Stimulated activated CD4-positive, alpha-beta T cell treated with anti-CD3 and anti-CD28 coated beads, Interleukin-12 subunit alpha, Interleukin-12 subunit beta, amount 100 ng/mL, for 48 hours (primary cell): ENCODE measurements around the gene AUTS2.

ENCODE experiments used
- DNase-seq, 3 donors: peaks; one replicate each; pipeline ENCODE4 v3.0.0-alpha.2; 2020; ENCODE audit warnings: low read depth in 2 of 3, low spot score in 1 of 3

The AUTS2 gene

GRCh38 chr7:70607281-70607680 is 1009.0 kb downstream of the AUTS2 start:
- DNase-seq = no peak

DNA sequence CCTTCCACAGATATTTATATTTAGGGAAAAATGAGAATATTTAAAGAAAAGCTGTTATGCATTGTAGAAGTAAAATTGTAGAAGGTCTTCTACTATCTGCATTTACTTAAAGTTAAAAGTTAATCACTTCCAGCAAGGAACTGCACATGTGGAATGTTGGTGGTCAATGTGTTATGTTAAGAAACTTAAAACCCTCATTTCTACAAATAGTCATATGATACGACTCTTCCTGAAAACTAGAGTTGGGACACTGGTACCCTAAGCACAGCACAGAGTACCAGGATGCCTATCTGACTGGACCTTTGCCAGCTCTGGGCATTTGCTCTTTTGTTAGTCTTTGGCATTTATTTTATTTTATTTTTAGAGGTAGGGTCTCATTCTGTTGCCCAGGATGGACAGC is 1009.5 kb downstream of the AUTS2 start:
- no peak for DNase-seq

DNA sequence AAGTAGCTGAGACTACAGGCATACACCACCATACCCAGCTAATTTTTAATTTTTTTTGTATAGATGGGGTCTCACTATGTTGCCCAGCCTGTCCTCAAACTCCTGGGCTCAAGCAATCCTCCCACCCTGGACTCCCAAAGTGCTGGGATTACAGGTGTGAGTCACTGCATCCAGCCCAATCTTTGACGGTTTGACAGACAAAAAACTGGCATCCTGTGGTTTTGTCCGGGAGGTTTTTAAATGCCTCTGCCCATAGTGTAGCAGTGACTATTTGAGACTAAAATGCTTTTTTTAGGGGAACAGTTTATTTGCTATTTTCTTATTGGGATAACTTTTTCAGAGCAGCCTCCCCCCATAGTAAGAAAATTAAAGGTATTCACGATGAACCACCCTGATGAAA is 1010.0 kb downstream of the AUTS2 start:
- DNase-seq = no peak

DNA sequence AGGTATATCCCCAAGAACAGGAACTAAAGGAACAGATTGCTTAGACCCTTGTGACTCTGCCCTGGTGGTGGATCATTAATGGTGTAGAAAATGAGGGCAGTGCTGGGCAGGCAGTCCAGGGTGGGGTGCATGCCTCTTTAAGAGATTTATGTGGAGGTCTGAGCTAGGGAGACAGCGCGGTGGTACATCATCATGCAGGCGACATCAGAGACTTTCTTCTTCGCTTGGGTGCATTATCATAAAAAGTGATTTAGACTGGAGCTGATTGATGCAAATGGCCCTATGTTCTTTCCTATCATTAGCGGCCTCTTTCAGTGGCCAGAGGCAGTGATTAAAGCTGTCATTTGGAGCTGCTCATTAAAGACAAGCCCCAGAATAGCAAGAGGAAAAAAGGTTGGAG is 1014.5 kb downstream of the AUTS2 start:
- no peak for DNase-seq

DNA sequence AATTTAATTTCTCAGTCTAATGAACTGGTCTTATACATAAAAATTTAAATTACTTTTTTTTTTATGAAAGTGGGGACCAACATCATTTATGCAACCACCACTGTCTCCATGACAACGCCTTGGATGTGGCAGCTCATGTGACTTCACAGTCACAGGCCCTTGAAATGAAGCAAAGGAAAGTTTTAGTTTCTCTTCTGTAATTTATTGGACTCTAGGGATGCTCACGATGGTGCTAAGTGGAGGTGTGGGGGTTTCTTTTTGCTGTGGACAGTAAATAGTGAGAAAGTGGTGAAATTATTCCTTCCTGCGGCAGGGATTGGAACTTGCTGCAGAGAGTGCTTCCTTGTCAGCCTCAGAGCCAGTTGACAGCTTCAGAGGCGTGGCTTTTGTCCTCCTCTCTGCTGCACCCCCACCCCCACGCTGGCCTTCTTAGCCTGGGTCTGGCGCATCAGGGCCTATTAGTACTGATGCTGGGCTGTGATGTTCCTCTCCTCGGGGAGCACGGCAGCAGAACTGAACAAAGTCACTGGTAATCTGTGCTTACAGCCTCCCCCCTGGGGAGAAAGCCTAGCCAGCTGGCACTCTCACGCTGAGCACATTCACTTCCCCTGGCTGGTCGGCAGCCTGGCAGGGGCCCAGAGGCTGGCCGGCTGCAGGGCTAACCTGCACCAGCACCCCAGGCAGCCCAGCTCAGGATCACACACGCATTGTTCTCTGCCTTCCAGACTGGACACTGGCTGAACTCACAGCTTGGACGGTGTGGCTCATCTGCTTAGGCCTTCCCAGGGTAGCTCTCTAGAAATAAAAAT is 1016.2 kb downstream of the AUTS2 start:
- no peak for DNase-seq

- DNase-seq = no peak
Observed at GRCh38 chr7:70615066-70615606, 1016.9 kb downstream of the AUTS2 start.

- DNase-seq = no peak
Observed at GRCh38 chr7:70616211-70616610, 1017.9 kb downstream of the AUTS2 start.

DNA sequence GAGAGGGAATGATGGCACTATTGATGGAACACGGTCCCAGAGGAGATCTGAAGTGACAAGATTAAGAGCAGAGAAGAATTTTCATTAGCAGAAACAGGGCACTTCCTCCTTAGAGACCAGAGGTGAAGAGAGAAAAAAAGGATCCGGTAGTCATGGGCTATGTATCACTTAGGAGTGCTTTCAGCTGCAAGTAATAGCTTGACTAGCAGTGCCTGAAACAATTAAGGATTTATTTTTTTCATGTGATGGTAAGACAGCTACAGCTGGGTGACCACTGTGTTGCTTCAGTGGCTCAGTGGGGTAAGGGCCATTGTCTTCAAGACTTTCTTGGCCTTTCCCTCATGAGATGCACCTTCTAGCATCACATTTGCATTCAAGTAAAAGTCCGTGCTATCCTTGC is 1018.5 kb downstream of the AUTS2 start:
- no peak for DNase-seq

DNA sequence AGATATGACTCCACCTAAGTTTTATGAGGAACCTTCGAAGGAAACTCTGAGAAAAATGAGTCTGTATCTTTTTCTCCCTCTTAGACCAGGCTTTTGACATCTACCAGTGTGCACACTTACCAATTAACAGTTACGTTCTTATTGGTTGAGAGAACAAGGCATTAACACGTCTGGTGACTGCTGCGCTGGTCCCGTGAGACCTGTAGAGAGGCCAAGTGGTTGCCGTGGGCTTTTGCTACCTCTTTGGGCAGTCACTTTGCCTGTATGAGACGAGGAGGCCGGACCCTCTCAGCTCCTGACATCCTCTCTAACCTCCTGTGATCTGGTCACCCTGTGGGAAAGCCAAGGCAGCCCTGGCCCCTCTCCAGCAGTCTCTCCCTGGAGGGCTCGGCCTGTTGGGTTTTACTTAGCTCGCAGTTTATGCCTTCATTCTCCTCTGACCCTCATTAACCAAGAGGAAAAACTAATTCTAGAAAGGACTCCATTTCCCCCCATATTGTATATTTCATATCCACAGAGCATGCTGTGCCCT is 1019.8 kb downstream of the AUTS2 start:
- DNase-seq = no peak

DNA sequence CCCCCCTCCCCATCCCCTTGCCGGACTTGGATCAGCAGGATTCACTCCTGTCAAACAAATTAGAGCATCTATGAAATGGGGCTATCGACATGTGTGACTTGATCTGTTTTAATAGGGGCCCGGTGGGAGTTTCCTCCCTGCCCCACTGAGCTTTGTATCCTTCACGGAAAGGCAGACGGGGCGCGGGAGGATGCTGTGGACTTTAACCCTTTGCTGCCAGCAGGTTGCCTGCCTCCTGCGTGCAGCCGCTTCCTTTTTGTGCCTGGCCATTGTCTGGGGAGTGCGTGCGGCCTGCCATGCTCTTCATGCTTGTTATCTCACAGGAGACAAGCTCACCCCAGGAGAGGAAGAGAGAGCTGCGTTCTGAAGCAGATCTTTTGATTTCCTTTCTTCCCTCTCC is 1020.9 kb downstream of the AUTS2 start:
- DNase-seq = no peak

DNA sequence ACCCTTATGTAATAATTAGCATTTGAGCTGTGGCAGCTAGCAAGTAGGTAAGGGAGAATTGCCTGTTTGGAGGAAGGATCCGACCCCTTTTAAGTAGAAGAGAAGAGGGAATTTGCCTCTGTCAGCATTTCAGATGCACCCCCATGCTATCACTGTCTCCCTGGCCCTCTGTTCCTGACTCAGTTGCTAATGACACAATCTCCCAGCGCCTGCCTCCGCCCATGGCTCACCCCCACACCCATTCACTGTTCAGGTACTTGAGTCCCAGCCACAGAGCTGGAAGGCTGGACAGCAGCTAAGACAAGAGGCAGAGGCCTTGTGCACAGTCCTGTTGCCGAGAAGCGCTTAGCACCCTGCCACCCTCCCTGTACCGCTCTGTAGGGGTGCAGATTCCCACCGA is 1021.4 kb downstream of the AUTS2 start:
- DNase-seq = no peak

DNA sequence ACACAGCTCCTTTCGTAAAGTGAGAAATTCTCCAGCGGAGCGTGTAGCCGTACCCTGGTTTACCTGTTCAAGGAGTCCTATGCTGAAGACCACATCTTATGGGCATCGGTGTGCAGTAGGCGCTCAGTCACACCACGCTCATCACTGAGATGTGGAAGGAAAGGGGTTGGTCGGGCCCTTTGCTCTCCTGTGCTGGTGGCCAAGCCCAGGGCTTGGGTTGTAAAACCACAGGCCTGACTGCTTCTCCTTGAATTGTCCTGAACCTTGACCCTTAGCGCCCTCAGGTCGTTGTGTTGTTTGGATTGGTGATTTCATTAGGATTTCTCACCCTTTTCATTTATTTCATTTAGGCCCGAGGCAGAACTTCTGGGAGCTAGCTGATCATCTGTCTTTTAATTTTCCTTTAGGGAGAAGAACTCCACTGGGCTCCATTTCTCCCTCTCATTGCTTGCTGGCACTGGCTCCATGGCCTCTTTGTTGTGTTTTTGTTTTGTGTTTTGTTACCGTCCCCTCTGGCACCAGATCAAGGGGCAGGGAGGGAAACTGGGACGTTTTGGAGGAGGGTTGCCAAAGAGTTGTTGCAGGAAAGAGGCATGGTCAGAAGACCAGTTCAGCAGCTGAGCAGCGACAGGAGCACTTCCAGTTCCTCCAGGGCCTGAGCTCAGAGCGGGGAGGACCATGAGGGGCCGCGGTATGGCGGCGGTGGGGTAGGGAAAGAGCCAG is 1022.2 kb downstream of the AUTS2 start:
- DNase-seq = no peak

DNA sequence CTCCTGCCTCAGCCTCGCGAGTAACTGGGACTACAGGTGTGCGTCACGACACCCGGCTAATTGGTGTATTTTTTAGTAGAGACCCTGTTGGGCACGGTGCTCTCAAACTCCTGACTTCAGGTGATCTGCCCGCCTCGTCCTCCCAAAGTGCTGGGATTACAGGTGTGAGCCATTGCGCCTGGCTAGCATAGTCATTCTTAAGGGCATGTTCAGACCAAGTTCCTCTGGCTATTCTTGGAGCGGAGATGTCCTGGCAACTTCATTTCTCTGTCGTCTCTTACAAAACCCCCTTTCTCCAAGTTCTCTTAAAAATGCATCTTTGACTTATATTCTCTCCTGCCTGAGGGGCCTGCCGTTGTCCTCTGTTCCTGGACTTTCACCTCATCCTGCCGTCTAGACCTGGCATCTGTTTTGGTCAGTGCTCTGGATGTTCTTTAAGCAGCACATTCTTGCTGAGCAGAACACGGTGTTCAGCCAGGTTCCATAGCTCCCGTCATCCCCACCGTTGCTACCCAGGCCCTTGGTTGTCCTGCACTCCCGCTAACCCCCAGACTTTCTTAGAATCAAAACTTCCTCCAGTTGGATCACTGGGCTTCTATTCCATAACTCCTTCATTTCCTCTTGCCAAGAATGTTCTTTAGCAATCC is 1023.8 kb downstream of the AUTS2 start:
- no peak for DNase-seq

DNA sequence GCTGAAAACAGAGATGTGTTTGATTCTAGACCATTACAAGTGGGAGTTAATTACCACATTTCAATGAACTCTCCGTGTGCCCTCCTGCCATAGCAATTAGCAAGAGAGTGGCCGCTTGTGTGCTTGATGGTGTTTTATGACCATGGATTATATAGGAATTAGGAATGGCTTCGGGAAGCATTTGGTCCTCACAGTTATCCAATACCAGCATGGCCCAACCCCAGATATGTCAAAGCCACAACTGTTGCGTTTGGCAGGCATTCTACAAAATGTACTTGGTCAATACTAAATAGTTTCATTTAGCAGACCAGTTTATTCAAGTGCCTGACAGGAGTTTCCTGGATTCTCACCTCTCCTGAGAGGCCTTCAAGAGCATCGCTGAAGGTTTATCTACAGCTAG is 1024.7 kb downstream of the AUTS2 start:
- no peak for DNase-seq

DNA sequence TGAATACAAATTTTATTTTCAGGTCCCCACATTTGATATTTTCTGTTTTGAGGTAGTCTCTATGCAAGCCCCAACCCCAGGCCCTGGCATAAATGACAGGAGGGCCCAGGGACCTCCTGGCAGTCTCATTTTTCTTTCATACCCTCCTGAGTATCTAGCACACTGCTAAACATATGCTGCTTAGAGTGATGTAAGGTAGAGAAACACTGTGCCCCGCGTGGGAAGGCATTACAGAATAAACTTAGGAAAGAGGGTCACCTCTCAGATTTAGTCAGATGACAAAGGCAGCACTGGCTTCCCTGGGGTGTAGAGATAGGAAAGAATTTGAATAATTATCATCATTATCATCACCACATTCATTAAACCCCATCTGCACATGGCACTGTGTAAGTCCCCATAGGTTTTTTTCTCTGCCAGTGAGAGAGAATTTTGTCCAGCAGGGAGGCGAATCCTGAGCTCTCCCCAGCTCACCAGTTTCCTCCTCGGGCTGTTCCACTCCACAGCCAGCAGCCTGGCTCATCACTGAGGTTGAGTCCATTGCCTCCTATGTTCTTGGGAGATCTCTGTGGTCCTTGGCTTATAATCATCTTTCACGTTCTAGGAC is 1026.3 kb downstream of the AUTS2 start:
- no peak for DNase-seq

DNA sequence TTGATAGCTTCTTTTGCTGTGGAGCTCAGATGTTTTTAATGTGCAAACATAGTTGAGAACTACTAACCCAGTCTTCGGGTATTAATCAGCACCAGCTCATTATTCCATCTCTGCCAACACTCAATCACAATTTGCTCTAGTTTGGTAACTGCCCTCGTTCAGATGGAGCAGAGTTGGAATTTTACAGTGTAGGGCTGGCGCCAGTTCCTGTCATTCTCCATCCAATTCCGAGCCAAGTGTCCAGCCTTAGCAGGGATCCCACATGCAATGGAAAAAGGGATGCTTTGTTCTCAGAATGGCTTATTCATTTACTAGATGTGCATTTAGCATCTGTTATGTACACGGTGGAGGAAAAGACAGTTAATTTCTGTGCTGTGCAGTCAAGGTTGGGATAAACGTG is 1029.2 kb downstream of the AUTS2 start:
- no peak for DNase-seq

DNA sequence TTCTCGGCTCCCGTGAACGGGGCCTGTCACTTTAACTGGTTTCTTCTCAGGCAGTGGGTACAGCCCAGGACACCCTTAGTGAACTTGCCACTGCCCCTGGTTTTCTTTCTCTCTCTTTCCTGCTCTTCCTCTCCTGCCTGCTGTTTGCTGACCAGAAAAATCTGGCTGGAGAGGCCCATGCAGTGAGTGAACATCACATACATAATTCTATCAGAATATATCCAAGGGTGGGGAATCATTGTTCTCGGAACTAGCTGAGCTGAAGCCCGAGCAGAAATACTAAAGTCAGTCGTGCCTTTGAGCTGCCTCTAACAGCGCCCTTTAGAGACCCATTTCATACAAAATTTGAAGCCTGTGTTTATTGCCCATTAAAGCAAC is 1032.2 kb downstream of the AUTS2 start:
- DNase-seq = no peak

- DNase-seq = no peak
Observed at GRCh38 chr7:70630818-70631457, 1032.7 kb downstream of the AUTS2 start.

GRCh38 chr7:70631718-70632117 is 1033.4 kb downstream of the AUTS2 start:
- DNase-seq = no peak

DNA sequence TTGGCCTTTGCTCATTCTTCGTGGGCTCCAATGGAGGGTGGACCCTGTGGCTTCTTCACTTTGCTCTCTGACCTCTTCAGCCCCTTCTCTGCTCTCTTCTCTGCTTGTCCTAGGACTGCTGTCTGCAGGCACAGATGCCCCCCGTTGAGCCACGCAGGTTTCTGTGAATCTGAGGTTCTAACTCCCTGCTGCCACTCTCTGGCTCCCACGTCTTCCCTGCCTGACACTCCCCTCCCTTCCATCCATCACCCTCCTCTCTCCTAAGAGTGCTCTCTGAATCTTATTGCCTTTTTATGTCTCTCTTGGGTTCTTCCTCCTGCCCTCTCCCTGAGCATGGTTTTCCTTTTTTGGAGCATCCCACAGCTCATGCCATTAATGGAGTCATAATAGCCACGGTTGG is 1034.1 kb downstream of the AUTS2 start:
- no peak for DNase-seq

DNA sequence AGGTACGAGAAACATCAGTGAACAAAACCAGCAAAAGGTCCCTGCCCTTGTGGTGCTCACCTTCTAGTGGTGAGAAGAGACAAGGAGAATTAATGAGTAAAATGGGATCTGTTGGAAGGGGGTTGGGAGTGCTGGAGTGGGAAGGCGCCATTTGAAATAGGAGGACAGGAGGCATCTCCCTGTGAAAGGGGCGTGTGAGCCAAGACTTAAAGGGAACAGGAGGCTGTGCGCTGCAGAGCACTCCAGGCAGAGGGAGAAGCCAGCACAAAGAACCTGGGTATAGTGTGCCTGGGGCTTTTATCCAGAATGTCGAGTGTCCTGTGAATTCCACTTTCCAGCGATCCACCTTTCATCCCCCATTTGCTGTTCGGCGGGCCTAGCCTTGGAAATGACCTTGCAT is 1035.8 kb downstream of the AUTS2 start:
- no peak for DNase-seq
